GM21723 (cell line): ENCODE measurements around the gene MGMT.

Experiments used
- ATAC-seq: cut with Tn5 transposase; IDR thresholded peaks from one replicate; pipeline ENCODE4 v1.9.1; 2021; ENCODE audit warnings: mild to moderate bottlenecking, moderate library complexity; ENCODE audit not compliant: unreplicated experiment

MGMT gene

GRCh38 chr10:129648856-129649255 is 181.8 kb downstream of the MGMT start:
- no peak for ATAC-seq

GRCh38 chr10:129652021-129652420 is 185.0 kb downstream of the MGMT start:
- no peak for ATAC-seq

GRCh38 chr10:129652521-129653201 is 185.6 kb downstream of the MGMT start:
- no peak for ATAC-seq

GRCh38 chr10:129653428-129653827 is 186.4 kb downstream of the MGMT start:
- ATAC-seq = no peak

DNA sequence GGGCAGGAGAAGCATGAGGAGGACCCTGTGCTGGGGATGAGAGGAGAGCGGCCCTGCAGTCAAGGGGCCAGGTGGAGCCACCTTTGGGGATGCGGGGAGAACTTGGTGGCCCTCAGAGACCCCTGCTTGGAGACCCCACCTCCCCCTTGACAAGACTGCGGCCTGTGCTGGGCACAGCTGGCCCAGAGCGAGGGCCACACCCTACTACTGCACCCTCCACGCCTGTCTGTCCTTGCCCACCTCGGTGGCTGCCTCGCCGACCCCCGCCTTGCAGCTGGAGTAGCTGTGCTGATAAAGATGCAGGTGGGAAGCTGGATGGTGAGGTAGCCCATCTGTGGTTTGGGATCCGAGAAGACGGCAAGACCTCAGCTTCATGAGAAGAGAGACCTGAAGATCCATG is 186.8 kb downstream of the MGMT start:
- ATAC-seq = no peak

GRCh38 chr10:129654461-129654860 is 187.4 kb downstream of the MGMT start:
- no peak for ATAC-seq

- ATAC-seq = no peak
Observed at GRCh38 chr10:129655007-129655678, 188.1 kb downstream of the MGMT start.

- ATAC-seq = no peak
Observed at GRCh38 chr10:129655679-129656031, 188.6 kb downstream of the MGMT start.

GRCh38 chr10:129656642-129657041 is 189.6 kb downstream of the MGMT start:
- no peak for ATAC-seq

DNA sequence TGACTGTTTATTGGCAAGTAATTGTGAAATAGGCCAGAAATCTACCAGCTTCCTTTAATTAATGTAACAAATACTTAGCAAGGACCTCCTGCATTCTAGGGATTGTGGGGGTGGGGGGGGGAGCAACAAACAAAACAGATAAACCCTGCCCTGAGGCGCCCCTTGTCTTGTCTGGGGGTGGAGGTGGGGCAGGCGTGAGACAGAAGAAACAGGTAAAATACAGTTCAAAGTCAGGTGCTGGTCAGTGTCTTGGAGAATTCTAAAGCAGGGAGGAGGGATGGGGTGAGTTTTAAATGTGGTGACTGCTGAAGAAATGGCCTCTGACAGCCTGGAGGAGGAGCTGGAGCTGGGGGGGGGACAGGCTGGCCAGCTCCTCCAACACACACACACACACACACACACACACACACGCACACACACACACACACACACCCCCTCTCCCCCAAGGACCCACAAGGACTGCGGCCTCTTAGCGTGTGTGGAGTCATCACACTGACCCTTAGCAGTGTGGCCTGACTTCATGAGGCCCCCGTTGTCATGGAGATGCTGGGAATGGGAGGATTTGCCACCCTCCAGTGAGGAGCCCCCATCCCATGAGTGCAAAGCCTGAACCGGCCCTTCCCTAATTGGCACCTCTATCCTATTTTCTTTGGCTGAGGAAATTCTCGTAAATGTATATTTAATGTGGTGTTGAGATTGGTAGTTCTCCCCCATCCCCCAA is 190.4 kb downstream of the MGMT start:
- ATAC-seq = no peak

- no peak for ATAC-seq
Observed at GRCh38 chr10:129658376-129659072, 191.5 kb downstream of the MGMT start.

DNA sequence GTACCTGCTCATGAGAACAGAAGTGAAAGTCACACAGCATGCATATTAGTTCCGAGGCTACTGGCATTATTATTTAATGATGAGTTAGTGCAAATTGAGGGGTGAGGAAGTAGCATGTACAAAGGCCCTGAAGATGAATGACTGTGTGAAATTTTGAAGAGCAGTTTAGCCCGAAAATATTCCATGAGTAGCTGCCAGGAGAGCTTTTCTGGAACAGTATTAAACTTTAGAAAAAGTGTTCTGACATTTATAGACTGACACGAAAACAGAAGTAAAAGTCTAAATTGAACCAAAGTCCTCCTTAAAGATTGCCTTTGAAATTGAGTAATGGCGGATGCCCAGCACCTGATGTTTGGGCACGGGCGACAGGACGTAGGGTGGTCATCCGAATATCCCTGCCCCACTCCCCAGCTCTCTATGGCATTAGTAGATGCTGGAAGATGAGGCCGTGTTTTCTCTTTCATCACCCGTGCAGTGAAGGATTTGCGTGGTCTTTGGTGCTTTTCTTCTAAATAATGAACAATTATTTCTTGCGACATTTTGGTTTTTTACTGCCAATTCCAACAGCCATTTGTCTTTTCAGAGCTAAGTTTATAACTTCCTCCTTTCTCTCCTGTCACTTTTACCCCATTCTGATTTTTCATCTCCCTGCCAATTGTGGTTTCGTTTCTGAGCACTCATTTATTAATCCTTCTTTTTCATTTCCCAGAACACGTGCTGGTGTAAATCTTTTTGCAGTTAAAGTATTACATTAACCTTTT is 192.6 kb downstream of the MGMT start:
- ATAC-seq = no peak

DNA sequence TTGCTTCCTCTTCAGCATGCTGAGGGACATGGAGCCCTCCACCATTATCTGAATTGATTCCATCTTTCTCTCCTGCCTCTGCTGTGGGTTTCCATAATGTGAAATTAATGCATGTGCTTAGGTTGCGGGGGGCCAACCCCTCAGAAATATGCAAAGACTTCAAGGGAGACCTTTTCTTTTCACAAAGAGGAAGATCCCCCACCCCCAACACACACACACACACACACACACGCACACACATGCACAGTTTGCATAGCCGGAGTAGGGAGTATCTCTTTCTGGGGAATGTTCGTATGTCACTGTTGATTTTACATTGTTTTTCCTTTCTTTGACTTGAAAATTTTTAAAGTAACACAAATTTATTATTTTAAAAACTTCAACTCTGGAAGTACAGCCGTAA is 193.5 kb downstream of the MGMT start:
- no peak for ATAC-seq

- no peak for ATAC-seq
Observed at GRCh38 chr10:129662426-129662825, 195.4 kb downstream of the MGMT start.

GRCh38 chr10:129670124-129670523 is 203.1 kb downstream of the MGMT start:
- no peak for ATAC-seq

GRCh38 chr10:129673292-129673691 is 206.3 kb downstream of the MGMT start:
- no peak for ATAC-seq

GRCh38 chr10:129675027-129675769 is 208.2 kb downstream of the MGMT start:
- ATAC-seq = no peak

GRCh38 chr10:129676014-129676413 is 209.0 kb downstream of the MGMT start:
- ATAC-seq = no peak

DNA sequence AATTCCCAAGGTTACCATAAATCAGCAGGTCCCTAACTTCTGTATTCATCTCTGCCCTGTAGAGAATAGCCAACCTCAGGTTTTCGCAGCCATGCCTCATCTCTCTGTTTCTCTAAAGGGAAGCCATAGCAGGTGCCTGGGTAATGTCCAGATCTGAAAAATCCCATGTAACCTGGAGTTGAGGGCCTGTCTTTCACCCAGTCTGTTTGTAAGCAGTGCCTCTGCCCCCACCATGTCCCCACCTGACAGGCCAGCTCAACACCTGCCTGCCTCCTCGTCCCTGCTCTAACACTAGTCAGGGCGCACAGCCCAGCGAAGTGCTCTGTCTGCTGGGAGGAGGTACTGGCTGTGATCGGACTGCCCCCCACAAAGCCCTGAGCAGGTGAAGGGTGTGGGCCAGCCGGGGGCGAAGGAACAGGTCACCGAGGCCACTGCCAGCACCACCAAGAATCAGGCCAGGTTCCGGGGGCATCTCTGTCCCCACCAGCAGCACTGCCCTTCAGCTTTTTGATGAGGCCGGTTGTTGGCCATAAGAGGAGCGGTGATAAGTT is 210.4 kb downstream of the MGMT start:
- ATAC-seq = no peak

DNA sequence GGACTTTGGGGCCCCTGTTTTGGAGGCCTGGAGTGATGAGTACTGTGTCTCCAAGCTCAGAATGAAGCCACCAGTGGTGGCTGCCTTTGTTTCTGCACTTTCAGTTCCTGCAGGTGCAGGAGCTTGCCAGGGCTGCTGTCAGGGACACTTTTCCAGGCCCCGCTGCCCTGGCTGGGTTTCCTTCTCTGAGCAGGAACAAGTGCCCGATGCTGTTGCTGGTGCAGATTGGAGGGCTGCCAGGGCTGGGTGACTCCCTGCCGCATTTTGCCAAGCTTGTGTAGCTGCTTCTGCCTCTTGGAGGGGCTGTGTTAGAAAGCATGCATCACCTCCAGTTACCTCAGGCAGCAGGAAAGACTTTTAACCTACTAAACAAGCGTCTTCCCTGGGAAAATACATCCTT is 211.1 kb downstream of the MGMT start:
- no peak for ATAC-seq
